Upper lobe of right lung (tissue), 1 donor: Measurements from ENCODE around the gene TMEM184B. TPM values are rescaled to one million over a fixed set of nuclear protein-coding genes. Genes with fewer than 3 reads are reported as not detected.
"Not testable (repeated sequence)": the region's sequence is repeated elsewhere in the genome, so short reads cannot be mapped to it uniquely, and the experiment has no call there.

Experiments used
- ATAC-seq: fragments of 200-7000 bp; cut with Tn5 transposase; one replicate; pipeline ENCODE4 v1.9.1; 2020; ENCODE audit warnings: mild to moderate bottlenecking, moderate library complexity
- DNase-seq: peaks from one replicate; pipeline ENCODE4 v3.0.0-alpha.2; 2020
- H3K27ac ChIP-seq: fragments of 200-600 bp; one replicate; pipeline ENCODE4 v1.8.0; 2022
- H3K27me3 ChIP-seq: fragments of 200-600 bp; one replicate; pipeline ENCODE4 v1.8.0; 2022; ENCODE audit warnings: mild to moderate bottlenecking
- H3K36me3 ChIP-seq: fragments of 200-600 bp; one replicate; pipeline ENCODE4 v1.8.0; 2022
- H3K4me1 ChIP-seq: fragments of 200-600 bp; one replicate; pipeline ENCODE4 v1.8.0; 2022
- H3K4me3 ChIP-seq: fragments of 200-600 bp; one replicate; pipeline ENCODE4 v1.8.0; 2022; ENCODE audit warnings: mild to moderate bottlenecking
- H3K9me3 ChIP-seq: fragments of 200-600 bp; one replicate; pipeline ENCODE4 v1.8.0; 2022
- intact Hi-C: fragments of 100-400 bp; cut with DNase I; formaldehyde crosslinking; loops from one replicate; pipeline ENCODE4 v1.11.0; 2022
- total RNA-seq: library from RNA; stranded (reverse); fragmentation: NEBNext Ultra II Directional; extraction: Animal tissue kit (Norgen Biotek cat#: 25700); gene quantifications from one replicate; pipeline ENCODE4 v1.2.1, GENCODE V29; 2021
- TF ChIP-seq, protein P1 (sequence below): fragments of 200-600 bp; IDR thresholded peaks from one replicate; pipeline ENCODE4 v1.8.0; 2022; ENCODE audit warnings: antibody characterized with exemption
- donor health status: DM: no; HTN: yes; CAD: no; lungs with severe emphysema.

TMEM184B gene
- total RNA-seq, 1 donor from 2014 or later = 79.2 TPM

DNA sequence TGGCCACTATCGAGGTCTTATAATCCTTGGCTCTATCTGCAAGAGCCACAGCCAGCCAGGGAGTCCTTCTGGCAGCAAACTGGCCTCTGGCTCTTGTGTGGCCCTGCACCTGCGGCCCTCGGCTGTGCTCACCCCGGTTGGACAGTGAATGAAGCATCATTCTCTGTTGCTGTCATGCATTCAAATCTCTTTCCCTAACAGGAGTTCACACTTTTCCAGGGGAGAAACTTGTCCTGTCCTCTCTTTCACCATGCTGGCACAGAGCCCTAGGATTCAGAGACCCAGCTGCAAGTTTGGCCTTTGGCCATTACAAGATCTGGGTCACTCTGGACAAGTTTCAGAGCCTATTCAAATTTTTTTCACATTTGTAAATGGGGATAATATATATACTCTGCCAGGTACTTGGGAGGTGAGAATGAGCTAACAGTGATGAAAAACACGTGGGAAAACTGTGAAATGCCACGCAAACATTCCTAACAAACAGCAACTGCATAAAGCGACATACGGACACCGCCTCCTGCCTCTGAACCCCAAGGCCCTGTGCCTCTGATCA, 34.2 kb downstream of the TMEM184B start:
- ATAC-seq (no peak), DNase-seq (no peak)
- intact Hi-C loops = no loop called here

DNA sequence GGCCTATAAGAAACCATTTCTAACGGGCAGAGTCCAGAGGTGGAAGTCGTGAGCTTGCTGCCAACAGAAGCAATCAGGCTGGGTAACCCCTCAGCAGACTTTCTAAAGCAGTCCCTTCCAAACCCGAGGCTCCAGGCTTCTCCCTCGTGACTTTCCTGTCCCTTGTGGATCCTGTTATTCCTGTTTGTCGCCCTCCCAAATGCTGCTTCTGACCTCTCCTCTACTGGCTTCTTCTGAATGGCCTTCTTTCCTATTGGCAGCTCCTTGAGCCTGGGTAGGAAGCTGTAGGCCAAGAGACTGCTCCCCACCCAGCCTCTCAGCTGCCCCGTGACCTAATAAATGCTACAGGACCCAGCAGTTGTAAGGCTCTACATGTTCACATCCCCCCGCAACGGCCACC, 36.0 kb downstream of the TMEM184B start:
- Histone ChIP-seq H3K36me3 (peaks cover 41% of the 10 kb centered on the region), H3K4me3 (no peak overlapping the region), H3K27me3 (no peaks in the 10 kb centered on the region), H3K27ac (peak overlapping the region; percentile 24), H3K4me1 (peaks cover 50% of the 10 kb centered on the region), H3K9me3 (no peaks in the 10 kb centered on the region)
- DNase-seq (no peak), ATAC-seq (peak; percentile 30)
- intact Hi-C loops = no loop called here
- TF ChIP-seq, protein P1, sequence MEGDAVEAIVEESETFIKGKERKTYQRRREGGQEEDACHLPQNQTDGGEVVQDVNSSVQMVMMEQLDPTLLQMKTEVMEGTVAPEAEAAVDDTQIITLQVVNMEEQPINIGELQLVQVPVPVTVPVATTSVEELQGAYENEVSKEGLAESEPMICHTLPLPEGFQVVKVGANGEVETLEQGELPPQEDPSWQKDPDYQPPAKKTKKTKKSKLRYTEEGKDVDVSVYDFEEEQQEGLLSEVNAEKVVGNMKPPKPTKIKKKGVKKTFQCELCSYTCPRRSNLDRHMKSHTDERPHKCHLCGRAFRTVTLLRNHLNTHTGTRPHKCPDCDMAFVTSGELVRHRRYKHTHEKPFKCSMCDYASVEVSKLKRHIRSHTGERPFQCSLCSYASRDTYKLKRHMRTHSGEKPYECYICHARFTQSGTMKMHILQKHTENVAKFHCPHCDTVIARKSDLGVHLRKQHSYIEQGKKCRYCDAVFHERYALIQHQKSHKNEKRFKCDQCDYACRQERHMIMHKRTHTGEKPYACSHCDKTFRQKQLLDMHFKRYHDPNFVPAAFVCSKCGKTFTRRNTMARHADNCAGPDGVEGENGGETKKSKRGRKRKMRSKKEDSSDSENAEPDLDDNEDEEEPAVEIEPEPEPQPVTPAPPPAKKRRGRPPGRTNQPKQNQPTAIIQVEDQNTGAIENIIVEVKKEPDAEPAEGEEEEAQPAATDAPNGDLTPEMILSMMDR = no peak

More for the DNA sequence above, 34.2 kb downstream of the TMEM184B start:
- H3K27me3 ChIP-seq = no peaks in the 10 kb centered on the region
- H3K4me1 ChIP-seq = peaks cover 55% of the 10 kb centered on the region
- H3K9me3 ChIP-seq = no peaks in the 10 kb centered on the region
- peak overlapping the region; percentile 79 for H3K27ac ChIP-seq
- no peak overlapping the region for H3K4me3 ChIP-seq
- peaks cover 25% of the 10 kb centered on the region for H3K36me3 ChIP-seq
- TF ChIP-seq, protein P1 = no peak

DNA sequence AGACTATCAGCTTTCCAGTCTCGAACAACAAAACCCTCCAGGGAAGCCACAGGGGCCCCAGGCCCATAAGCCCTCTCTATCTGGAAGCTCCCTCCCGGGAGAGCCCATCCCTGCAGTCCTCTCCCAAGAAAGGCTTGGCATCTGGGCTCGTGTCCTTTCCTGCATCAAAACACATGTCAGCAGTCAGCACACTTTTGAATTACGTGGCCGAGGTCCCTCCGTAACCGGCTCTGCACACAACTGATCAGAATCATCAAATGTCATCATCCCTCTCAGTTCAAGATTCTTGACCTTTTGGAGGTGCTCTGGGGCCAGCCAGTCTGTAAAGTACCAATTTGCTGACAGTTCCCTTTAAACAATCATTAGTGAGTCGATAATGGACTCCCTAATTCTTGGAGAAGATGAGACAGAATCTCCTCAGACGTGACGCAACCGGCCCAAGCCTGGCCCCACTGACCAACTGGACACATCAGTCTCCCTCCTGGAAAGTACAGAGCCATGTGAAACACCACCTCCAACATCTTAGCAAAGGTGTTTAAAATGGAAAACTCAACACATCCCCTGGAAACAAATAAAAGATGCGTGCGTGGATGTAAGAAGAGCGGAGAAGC, 37.5 kb downstream of the TMEM184B start:
- no peaks in the 10 kb centered on the region for H3K9me3 ChIP-seq
- DNase-seq = no peak
- intact Hi-C loops = no loop called here
- H3K36me3 ChIP-seq = peaks cover 52% of the 10 kb centered on the region
- TF ChIP-seq, protein P1 = no peak
- H3K4me1 ChIP-seq = peaks cover 46% of the 10 kb centered on the region
- no peaks in the 10 kb centered on the region for H3K27me3 ChIP-seq
- no peak overlapping the region for H3K4me3 ChIP-seq
- H3K27ac ChIP-seq = no peak overlapping the region
- ATAC-seq = no peak

DNA sequence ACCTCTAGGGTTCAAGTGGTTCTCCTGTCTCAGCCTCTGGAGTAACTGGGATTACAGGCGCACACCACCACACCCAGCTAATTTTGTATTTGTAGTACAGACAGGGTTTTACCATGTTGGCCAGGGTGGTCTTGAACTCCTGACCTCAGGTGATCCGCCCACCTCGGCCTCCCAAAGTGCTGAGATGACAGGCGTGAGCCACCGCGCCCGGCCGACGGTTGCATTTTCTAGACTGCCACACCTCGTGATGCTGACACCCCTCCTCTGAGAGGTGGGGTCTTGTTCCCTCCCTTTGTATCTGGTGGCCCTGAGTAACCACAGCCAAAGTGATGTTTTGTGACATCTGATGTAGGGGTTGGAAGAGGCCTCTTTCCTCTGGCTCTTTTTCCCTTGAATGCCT, 39.0 kb downstream of the TMEM184B start:
- DNase-seq, H3K27ac ChIP-seq, H3K27me3 ChIP-seq, H3K9me3 ChIP-seq, intact Hi-C loops, ATAC-seq, H3K4me3 ChIP-seq: not testable (repeated sequence)
- Histone ChIP-seq H3K4me1 (peaks cover 37% of the 10 kb centered on the region), H3K36me3 (peaks cover 52% of the 10 kb centered on the region)

DNA sequence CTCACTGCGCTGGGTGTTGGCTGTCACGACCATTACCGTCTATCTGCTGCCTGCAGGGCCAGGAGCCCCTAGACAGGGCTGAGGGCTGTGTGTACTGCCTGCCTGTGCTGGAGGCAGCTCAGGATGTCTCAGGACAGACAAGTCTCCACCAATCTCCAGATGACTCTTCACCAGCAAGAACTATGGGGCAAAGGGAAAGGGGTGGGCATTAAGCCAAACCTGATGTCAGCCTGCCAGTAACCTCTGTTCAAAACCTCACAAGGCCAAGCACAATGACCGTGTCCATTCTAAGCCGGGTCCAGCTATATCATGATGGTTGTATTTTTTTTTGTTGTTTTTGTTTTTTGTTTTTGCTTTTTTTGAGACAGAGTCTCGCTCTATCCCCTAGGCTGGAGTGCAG, 39.4 kb downstream of the TMEM184B start:
- Histone ChIP-seq H3K4me1 (peaks cover 37% of the 10 kb centered on the region), H3K4me3 (no peak overlapping the region), H3K9me3 (no peaks in the 10 kb centered on the region), H3K27me3 (no peaks in the 10 kb centered on the region), H3K27ac (no peak overlapping the region), H3K36me3 (peaks cover 52% of the 10 kb centered on the region)
- TF ChIP-seq, protein P1 = no peak
- ATAC-seq = no peak
- DNase-seq = no peak
- intact Hi-C loops = no loop called here

DNA sequence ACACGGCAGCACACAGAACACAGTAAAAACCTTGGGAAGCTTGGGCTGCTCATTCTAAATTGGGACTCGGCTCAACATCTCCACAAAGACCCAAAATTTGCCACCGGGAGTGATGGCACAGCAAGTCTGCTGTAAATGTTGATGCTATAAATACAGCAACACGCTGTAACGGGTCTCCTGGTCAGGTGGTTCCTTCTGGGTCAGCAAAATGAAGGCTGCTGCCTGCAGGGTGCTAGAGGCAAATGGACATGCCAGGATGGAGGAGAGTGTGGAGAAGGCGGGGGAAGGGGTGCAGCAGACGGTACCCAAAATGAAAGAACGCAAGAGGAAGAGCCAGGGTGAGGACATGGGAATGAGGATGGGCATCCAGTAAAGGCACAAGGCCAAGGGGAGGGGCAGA, 40.6 kb downstream of the TMEM184B start:
- Histone ChIP-seq H3K4me3 (no peak overlapping the region), H3K27me3 (no peaks in the 10 kb centered on the region), H3K4me1 (peaks cover 32% of the 10 kb centered on the region), H3K36me3 (peaks cover 62% of the 10 kb centered on the region), H3K9me3 (no peaks in the 10 kb centered on the region), H3K27ac (no peak overlapping the region)
- ATAC-seq (no peak), DNase-seq (no peak)
- TF ChIP-seq, protein P1 = no peak
- intact Hi-C loops = no loop called here
